PC-9 (cell line): ENCODE results near the gene CTDSP2.
"Not testable (repeated sequence)": the region's sequence is repeated elsewhere in the genome, so short reads cannot be mapped to it uniquely, and the experiment has no call there.

Experiments used
- EZH2 ChIP-seq: fragments of 200-600 bp; sonication (generic); IDR thresholded peaks from 2 replicates; pipeline ENCODE4 v1.8.0; 2017; ENCODE audit warnings: antibody characterized with exemption, low read depth
- TF ChIP-seq, protein P1 (sequence below): fragments of 200-600 bp; sonication (generic); conservative IDR thresholded peaks from 2 replicates; pipeline ENCODE4 v1.6.1; 2017; ENCODE audit warnings: mixed run types, antibody characterized with exemption, mild to moderate bottlenecking, moderate library complexity

DNA sequence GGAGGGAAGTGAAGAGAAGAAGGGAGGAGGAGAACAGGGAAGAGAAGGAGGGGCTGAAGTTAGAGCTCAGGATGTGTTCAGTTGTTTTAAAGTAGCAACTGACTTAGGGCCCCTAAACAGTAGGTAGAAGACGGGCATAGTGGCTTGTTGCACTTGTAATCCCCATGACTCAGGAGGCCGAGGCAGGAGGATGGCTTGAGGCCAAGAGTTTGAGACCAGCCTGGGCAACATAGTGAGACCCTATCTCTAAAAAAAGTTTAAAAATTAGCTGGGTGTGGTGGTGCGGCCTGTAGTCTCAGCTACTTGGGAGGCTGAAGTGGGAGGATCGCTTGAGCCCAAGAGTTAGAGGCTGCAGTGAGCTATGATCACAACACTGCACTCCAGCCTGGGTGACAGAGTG, 40.4 kb upstream of the CTDSP2 start:
- TF ChIP-seq, protein P1, sequence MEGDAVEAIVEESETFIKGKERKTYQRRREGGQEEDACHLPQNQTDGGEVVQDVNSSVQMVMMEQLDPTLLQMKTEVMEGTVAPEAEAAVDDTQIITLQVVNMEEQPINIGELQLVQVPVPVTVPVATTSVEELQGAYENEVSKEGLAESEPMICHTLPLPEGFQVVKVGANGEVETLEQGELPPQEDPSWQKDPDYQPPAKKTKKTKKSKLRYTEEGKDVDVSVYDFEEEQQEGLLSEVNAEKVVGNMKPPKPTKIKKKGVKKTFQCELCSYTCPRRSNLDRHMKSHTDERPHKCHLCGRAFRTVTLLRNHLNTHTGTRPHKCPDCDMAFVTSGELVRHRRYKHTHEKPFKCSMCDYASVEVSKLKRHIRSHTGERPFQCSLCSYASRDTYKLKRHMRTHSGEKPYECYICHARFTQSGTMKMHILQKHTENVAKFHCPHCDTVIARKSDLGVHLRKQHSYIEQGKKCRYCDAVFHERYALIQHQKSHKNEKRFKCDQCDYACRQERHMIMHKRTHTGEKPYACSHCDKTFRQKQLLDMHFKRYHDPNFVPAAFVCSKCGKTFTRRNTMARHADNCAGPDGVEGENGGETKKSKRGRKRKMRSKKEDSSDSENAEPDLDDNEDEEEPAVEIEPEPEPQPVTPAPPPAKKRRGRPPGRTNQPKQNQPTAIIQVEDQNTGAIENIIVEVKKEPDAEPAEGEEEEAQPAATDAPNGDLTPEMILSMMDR, result not testable (repeated sequence)
- TF ChIP-seq EZH2, result not testable (repeated sequence)
